Sigmoid colon (tissue), 4 donors: ENCODE data around the gene PPIAL4G.
"Not testable (repeated sequence)": the region's sequence is repeated elsewhere in the genome, so short reads cannot be mapped to it uniquely, and the experiment has no call there.

Source experiments
- CTCF ChIP-seq, 4 experiments: fragments of 450-650 bp in 3 of 4; fragments of 200-600 bp in 1 of 4; IDR thresholded peaks; one replicate each; pipeline ENCODE4 v1.5.1; 2016 to 2019; ENCODE audit warnings: antibody characterized with exemption in 4 of 4, mild to moderate bottlenecking in 3 of 4, moderate library complexity in 2 of 4
- EP300 ChIP-seq, 4 donors: sonication (generic); formaldehyde crosslinking; IDR thresholded peaks; one replicate each; pipeline ENCODE4 v1.6.1; 2017; ENCODE audit warnings: antibody characterized with exemption in 4 of 4
- POLR2A ChIP-seq, 2 donors: fragments of 450-650 bp; IDR thresholded peaks; one replicate each; pipeline ENCODE4 v1.6.1; 2016; ENCODE audit warnings: antibody characterized with exemption in 2 of 2, mild to moderate bottlenecking in 2 of 2, moderate library complexity in 2 of 2
- POLR2AphosphoS5 ChIP-seq, 4 donors: sonication (generic); formaldehyde crosslinking; IDR thresholded peaks; one replicate each; pipeline ENCODE4 v1.6.1; 2017; ENCODE audit warnings: antibody characterized with exemption in 4 of 4

- TF ChIP-seq POLR2A, CTCF, EP300, POLR2AphosphoS5 (IDR thresholded peaks at IDR 0.05): not testable (repeated sequence)
These were observed 23.4 kb downstream of the PPIAL4G start for GRCh38 chr1:148459694-148460093.
